NCI-H2107 treated with DMSO at 0.1 percent for 48 hours (cell line): ENCODE results near the gene PCED1B.
"Not testable (repeated sequence)": the region's sequence is repeated elsewhere in the genome, so short reads cannot be mapped to it uniquely, and the experiment has no call there.

Experiments
- DNase-seq: peaks from one replicate; lab custom pipeline; 2025; ENCODE audit not compliant: unreplicated experiment; lab: John Stamatoyannopoulos, UW

Gene PCED1B

DNA sequence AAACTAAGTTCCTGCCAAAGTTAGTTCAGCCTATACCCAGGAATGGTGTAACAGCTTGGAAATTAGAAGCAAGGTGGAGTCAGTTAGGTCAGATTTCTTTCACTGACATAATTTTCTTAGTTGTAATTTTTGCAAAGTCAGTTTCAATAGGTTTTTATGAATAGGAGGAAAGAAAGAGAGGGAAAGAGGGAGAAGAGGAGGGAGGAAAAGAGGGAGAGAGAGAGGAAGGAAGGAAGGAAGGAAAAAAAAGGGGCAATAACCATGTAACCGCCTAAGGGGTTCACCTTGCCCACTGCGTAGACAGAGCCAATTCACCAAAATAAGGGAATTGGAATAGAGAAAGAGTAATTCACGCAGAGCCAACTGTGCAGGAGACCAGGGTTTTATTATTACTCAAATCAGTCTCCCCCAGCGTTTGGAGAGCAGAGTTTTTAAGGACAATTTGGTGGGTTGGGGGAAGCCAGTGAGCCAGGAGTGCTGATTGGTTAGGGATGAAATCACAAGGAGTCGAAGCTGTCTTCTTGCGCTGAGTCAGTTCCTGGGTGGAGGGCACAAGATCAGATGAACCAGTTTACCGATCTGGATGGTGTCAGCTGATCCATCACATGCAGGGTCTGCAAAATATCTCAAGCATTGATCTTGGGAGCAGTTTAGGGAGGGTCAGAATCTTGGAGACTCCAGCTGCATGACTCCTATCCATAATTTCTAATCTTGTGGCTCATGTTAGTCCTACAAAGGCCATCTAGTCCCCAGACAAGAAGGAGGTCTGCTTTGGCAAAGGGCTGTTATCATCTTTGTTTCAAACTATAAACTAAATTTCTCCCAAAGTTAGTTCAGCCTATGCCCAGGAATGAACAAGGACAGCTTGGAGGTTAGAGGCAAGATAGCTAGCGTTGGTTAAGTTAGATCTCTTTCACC is 126.4 kb downstream of the PCED1B start:
- no peak for DNase-seq

DNA sequence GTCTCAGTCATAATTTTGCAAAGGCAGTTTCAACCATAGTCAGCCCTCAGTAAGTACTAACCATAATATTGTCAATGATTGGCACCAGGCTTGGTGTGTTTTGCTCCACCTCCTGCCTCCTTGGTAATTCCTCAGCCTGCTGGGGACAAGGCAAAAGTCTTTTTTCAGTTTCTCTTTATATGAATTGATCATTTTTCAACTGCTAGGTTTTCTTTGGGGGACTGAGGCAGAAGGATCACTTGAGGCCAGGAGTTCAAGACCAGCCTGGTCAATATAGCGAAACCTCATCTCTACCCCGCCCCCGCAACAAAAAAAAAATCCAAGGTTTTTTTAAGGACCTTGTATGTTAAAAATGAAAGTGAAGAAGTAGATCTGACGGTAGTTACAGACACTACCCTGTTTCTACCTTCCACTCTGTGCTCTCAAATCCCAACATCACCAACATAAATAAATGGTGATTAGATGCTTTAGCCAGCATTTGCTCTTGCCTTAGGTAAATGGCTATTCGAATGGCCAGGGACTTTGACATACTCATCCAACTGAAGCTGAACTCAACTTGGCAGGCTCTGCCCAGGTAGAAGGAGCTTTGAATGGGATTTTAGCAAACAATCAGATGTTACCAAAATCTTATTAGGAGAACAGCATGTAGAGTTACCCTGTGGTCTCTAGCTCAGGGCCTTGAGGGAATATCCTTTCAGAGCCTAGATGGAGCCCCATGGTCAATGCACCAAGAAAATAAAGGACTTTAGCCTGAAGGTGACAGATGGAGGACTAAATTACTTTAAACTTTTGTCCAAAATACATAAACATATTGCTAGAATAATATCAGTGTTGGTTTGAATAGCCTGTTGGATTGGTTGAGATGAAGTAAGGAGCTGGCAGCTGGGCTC is 127.3 kb downstream of the PCED1B start:
- DNase-seq = no peak

DNA sequence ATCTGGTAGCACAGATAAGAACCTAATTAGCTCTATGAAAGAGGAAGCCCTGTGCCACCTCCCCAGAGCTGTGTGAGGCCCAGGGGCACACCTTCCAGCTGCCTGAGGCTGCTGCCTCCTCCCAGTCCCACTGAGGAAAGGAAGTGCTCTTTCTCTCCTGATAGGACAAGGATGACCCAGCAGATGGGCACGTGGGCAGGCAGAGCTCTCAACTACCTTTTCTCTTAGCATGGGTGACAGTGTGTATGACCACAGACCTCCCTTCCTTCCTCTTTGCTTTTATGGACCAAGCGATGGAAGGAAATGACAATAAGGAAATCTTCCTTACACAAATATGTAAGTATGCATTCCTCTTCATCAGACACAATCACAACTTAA is 127.9 kb downstream of the PCED1B start:
- no peak for DNase-seq

DNA sequence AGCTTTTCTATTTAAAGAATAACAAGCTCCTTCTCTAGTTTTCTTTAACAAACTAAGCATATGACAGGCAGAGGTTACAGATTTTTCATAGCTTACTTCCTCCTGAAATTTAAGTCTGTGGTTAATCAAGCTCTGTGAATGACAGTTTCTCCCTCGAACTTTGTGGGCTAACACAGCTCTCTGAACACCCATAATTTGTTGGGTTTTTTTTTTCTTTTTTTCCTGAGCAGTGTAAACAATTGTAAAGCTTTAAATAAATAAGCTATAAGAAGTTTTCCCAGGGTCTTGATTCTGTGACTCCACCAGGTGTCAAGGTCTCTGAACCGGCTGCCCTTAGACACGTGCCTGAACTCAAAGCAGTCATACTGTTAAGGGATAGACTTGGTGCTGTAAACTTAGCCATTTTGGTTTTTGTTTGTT is 128.4 kb downstream of the PCED1B start:
- no peak for DNase-seq

DNA sequence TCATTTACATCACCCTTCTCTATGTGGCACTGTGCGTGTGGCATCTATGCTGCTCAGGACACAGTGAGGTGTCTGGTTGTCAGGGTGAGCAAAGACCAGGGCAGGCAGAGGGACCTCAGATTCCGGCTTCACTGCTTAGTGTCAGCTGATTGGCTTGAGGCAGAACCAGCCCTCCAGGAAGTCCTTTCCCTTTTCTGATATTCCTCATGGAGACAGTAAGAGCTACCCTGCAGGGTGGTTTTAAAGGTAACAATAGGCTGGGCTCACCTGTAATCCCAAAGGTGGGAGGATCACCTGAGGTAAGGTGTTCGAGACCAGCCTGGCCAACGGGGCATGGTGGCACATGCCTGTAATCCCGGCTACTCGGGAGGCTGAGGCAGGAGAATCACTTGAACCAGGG is 129.6 kb downstream of the PCED1B start:
- DNase-seq = no peak

DNA sequence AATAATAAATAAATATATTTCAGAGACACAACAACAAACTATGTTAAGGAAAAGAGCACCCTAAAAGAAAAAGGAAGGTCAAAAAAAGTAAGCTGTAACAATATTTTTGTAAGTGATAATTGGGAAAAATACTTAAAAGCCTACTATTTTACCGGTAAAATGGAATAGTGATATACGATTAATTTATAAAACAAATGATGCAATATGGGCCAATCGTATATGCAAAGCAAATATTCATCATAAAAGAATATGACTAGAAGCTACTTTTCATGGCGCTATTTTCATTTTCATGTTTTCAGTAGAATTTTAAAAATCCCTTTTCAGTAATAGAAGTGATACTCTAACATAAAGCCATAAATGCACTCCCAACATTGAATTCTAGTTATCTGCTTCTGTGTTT is 131.4 kb downstream of the PCED1B start:
- DNase-seq = no peak

DNA sequence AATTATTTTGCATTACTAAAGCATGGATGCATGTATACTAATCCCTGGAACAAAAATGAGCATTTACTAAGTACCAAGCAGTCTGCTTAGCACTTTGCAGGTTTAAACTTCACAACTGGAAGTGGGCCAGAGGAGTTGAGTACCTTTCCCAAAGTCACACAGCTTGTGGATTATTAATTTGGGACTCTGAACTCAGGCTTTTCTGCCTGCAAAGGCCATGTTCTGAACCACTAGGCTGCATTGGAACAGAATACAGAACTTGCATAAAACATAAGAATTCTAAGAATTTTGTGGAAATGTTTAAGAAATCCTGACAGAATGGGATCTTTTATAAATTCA is 133.2 kb downstream of the PCED1B start:
- DNase-seq = no peak

DNA sequence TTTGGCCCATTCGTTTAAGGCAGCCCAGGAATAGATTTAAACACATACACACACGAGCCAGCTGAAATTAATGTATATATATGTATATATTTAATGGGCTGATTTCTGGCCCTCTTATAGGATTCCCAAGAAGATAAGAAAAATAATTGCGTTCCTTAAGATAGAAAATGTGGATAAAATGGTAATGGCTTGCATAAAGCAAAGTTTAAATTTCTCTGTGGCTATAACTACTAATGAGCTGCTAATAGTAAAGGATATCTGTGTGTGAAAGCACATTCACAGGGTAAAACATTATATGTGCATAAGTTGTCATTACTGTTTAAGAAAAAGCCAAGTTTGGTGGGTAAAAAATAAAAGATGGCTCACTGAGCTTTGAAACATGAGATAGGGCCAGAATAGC is 134.0 kb downstream of the PCED1B start:
- no peak for DNase-seq

DNA sequence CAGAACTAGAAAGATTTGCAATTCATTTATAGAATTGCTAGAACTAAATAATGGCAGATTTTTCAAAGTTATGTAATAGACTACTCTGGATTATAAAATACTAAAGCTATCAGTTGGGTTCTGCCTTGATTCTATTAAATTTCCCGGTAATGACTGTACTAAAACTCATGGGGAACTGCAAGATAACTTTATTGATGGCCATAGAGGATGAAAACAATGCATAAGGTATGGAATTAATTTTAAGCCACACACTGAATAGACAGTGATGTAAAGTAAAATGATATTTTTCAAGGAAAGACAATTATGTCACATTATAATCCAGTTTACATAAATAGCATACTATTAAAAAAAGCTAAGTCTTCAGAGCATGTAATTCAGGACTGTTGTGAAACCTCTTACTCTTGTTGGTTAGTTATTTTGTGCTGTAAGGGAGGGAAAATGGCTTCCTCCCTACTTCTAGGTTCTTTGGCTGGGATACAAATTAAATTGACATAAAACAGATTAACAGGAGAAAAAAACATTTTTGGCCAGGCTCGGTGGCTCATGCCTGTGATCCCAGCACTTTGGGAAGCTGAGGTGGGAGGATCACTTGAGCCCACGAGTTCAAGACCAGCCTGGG is 134.7 kb downstream of the PCED1B start:
- DNase-seq = no peak

DNA sequence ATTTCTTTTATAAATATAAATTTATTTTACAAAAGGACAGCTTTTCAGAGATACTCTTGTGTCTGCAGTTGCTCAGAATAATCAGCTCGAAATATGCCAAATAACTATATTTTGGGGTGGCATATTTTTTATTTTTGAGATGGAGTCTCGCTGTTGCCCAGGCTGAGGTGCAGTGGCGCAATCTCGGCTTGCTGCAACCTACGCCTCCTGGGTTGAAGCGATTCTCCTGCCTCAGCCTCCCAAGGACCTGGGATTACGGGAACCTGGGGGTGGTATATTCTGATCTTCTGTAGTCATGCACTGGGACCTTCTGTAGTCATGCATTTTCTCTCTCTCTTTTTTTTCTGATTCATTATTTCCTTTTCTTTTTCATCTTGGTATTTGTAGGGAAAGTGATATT is 135.3 kb downstream of the PCED1B start:
- DNase-seq = no peak

DNA sequence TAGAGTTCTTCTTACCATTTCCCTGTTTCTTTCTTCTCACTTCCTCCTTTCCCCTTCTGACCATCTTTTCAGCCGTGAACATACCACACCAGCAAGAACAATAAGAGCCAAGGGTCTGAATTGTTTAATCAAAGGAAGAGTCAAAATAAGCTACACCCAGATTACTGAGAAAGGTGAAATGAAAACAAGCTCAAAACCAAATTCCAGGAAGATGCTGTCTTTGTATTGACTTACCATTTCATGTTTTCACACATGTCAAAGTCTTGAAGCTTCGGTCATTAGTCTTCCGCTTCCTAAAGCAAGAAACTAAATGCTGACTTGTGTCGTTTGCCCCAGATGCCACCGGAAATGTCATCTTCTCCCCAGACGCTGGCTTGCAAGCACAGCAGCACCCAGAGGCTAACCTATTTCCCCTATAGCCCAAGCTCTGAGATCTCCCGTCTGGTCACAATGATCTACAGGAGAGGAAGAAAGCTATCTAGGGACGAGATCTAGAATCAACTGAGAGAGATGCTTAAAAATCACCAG is 136.8 kb downstream of the PCED1B start:
- DNase-seq = no peak

DNA sequence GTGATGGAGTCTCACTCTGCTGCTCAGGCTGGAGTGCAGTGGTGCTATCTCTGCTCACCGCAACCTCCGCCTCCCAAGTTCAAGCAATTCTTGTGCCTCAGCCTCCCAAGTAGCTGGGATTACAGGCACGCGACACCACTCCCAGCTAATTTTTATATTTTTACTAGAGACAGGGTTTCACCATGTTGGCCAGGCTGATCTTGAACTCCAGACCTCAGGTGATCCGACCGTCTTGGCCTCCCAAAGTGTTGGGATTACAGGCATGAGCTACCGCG is 138.1 kb downstream of the PCED1B start:
- not testable (repeated sequence) for DNase-seq

DNA sequence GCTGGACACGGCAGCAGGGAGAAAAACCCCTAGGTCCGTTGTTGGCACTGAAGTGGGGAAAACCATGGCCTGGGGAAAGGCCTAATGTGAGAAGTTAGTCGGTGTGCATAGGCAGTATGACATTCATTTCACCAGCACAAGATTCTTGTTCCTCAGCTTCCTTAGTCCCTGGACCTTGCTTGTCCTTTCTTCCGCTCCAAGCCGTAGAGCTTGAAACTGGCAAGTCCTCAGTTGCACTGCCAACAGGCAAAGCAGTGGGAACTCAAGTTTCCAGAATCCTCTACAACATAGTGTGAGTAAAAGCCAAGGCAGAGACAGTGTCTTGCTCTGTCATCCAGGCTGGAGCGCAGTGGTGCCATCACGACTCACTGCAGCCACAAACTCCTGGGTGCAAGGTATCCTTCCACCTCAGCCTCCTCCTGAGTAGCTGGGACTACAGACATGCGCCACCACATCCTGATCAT is 138.8 kb downstream of the PCED1B start:
- no peak for DNase-seq

DNA sequence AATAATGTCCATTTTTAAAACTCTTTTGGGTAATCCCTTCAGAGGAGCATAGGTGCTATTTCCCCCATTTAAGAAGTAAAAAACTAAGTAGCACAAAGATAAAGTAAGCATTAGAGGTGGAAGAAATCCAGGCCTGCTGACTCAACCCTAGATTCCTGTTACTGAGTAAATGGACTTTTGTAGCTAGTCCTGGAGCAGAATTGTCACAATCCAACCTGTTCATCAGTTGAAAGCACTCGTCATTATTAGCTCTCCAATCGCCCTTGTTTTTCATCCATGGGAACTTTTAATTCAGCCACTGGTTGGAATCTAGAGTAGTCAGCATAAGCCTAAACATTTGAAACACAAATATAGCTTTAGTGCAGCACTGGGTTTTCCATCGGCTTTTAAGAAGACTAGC is 139.8 kb downstream of the PCED1B start:
- no peak for DNase-seq

DNA sequence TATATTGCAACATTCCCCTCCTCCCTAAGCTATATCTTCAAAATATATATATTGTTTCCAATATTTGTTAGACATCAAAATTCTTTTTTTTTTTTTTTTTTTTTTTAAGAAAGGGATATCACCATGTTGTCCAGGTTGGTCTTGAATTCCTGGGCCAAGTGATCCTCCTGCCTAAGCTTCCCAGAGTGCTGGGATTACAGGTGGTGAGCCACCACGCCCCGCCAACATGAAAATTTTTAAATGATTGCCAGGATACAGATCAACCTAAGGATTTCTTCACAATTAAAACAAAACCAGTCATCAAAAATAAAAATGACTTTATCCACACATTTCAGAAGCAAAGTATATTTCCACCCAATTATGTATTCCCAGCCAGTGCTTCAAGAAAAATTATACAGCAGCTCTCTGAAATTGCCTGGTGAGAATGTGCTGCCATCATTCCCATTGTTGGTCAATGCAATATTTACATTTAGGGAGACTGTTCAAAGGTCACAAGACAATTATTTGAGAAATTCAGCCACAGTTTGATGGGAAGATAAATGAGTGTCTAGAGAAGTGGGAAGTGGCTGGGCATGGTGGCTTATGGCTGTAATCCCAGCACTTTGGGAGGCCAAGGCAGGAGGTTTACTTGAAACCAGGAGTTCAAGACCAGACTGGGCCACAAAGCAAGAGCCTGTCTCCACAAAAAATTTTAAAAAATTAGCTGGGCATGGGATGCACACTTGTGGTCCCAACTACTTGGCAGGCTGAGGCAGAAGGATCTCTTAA is 142.0 kb downstream of the PCED1B start:
- no peak for DNase-seq

DNA sequence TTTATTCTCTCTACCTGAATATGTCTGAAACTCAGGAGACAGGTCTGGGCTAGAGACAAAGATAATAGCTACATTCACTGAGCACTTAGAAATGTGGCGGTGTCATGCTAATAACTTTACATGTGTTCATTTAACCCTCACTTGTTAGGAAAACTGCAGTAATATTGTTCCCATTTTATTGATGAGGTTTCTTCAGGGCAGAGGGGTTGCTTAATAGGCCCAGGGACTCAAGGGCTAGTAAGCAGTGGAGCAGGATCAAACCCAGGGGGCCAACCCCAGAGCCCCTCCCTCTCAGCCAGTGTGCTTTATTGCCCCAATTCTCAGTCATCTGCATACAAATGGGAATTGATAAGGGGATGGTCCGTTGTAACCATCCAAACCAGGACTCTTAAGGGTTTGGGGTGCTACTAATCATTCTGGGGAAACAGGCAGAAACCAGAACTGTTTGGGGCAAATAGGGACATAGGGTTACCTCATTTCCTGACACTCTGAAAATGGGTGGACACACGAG is 143.2 kb downstream of the PCED1B start:
- no peak for DNase-seq

DNA sequence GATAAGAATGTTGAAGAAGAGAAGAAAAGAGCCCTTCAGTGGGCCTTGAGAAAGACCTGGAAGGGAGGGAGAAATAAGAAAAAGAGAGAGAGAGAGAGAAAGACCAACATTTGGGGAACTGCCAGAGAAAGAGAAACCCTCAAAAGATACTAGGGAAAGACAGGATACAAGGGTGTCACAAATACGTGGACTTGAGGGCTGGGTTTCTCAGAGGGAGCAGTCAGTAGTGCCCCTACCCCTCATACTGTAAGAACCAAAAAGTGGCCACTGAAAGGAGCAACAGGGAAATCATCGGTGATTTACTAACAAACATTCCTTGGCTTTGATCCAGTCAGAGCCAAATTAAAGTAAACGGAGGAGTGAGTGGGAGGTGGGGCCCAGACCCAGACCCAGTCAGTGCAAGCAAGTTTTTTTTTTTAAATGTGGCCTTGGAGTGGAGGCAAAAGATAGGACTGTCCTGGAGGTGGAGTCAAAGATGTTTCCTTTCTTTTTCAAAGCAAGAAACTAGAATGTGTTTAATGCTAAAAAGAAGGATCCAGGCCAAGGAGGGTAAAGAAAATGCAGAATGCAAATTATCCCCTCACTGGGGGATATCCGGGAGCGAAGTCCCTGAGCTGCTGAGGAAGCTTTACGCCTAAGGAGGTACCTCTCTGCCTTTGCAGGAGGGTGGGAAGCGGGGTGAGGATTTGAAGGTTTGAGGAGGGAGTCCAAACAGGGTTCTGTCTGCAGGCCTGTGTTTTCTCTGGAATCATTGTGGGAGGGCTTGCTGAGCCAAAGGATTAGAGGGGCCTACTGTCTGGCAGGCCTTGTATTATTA is 143.8 kb downstream of the PCED1B start:
- DNase-seq = no peak

DNA sequence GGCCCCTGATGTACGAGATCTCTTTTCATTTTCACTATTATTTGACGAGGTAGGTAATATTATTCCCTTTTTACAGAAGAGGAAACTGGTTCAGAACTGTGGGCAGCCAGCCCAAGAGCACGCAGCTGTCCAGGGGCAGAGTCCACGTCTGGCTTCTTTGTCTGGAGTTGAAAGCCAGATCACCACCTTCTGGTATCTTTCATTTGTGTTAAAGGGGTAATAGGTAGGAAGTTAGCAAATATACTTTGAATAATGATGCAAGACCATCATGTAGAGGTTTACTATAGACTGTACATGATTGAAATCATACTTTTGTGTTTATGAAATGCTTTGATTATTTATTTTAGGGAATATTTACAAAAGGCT is 144.4 kb downstream of the PCED1B start:
- DNase-seq = no peak

DNA sequence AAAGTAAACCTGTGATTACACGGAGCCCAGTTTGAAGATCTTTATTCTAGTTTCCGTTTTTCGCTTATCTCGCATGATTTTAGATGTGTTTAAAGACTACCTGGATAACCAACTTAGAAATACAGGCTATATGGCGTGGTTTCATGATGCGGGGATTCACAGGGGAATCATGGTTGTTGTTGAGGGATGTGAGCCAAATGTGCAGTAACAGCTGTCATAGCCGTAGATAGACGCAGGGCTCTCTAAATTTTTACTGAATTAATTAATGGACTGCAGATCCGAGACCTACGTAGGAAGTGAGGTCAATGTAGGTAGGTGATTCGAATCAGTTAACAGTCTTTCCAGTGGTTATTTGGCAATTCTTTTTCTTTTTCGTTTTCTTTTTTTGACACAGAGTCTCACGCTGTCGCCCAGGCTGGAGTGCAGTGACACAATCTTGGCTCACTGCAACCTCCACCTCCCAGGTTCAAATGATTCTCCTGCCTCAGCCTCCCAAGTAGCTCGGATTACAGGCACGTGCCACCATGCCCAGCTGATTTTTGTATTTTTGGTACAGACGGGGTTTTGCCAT is 145.2 kb downstream of the PCED1B start:
- no peak for DNase-seq

DNA sequence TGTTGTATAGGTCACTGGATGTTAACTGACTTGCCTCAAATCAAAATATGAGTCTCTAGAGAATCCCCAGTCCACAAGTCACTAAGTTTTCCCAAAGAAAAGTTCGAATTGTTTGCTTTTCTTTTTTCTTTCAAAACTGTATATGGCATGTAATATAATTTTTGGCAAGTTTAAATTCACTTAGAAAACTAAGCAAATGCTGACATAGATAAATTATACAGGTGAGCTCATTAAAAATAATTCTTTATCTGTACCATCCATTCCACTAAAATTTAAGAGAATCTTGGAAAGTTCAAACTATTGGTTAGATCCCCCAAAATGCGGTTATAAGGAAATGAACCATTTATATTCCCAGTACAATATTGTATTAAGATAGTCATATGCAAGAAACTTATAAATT is 145.9 kb downstream of the PCED1B start:
- DNase-seq = no peak
